HepG2 (cell line): Measurements from ENCODE around the gene BMAL1.

Experiments
- CAMTA2 ChIP-seq: sonication (generic); formaldehyde crosslinking; IDR thresholded peaks from 2 replicates; pipeline ENCODE4 v1.4.0; 2020; ENCODE audit warnings: mild to moderate bottlenecking, missing genetic modification reagents, borderline replicate concordance
- CBX2 ChIP-seq, 2 experiments: fragments of 200-600 bp in 1 of 2; sonication (generic); formaldehyde crosslinking in 1 of 2; IDR thresholded peaks; 2 replicates each; pipeline versions ENCODE4 v1.7.0 to v1.8.1; 2018 to 2022; ENCODE audit warnings: low read depth in 2 of 2, low read length in 1 of 2, mild to moderate bottlenecking in 1 of 2, missing genetic modification reagents in 1 of 2
- CEBPB ChIP-seq: IDR thresholded peaks from 2 replicates; pipeline ENCODE4 v1.6.1; 2011; ENCODE audit warnings: low read depth, low read length, improper control_type of control experiment, borderline replicate concordance
- ELF1 ChIP-seq: sonication (generic); formaldehyde crosslinking; IDR thresholded peaks from 2 replicates; pipeline ENCODE4 v1.4.0; 2020; ENCODE audit warnings: missing genetic modification reagents
- EZH2 ChIP-seq: conservative IDR thresholded peaks from 2 replicates; pipeline ENCODE4 v1.6.1; 2012; ENCODE audit warnings: mild to moderate bottlenecking, low read depth, low read length, moderate library complexity
- SRSF9 ChIP-seq: fragments of 200-400 bp; formaldehyde crosslinking; IDR thresholded peaks from 2 replicates; pipeline ENCODE4 v1.6.1; 2018; ENCODE audit warnings: borderline replicate concordance, mild to moderate bottlenecking, low read depth, low read length; ENCODE audit not compliant: insufficient read depth, poor library complexity, severe bottlenecking
- ZBTB8A ChIP-seq: sonication (generic); formaldehyde crosslinking; IDR thresholded peaks from 2 replicates; pipeline ENCODE4 v1.4.0; 2020; ENCODE audit warnings: mild to moderate bottlenecking, low read depth, missing genetic modification reagents, borderline replicate concordance
- ZFX ChIP-seq: sonication (generic); formaldehyde crosslinking; IDR thresholded peaks from 2 replicates; pipeline ENCODE4 v1.4.0; 2020; ENCODE audit warnings: mild to moderate bottlenecking, low read depth, missing genetic modification reagents, moderate library complexity
- ZNF510 ChIP-seq: sonication (generic); formaldehyde crosslinking; IDR thresholded peaks from 2 replicates; pipeline ENCODE4 v1.4.0; 2020; ENCODE audit warnings: low read depth, mild to moderate bottlenecking, missing genetic modification reagents
- ZNF577 ChIP-seq: sonication (generic); formaldehyde crosslinking; IDR thresholded peaks from 2 replicates; pipeline ENCODE4 v1.4.0; 2020; ENCODE audit warnings: mild to moderate bottlenecking, low read depth, missing genetic modification reagents, borderline replicate concordance
- TF ChIP-seq, protein P1 (sequence below): sonication (generic); formaldehyde crosslinking; IDR thresholded peaks from 2 replicates; pipeline ENCODE4 v1.5.0; 2020; ENCODE audit warnings: mild to moderate bottlenecking, missing genetic modification reagents, moderate library complexity
- TF ChIP-seq, protein P2 (sequence below): sonication (generic); formaldehyde crosslinking; IDR thresholded peaks from 2 replicates; pipeline ENCODE4 v1.8.0; 2022; ENCODE audit warnings: mild to moderate bottlenecking, missing genetic modification reagents
- TF ChIP-seq, protein P3 (sequence below), 2 experiments: sonication (generic) in 1 of 2; formaldehyde crosslinking in 1 of 2; IDR thresholded peaks; 2 replicates each; pipeline versions ENCODE4 v1.5.1 to v1.6.1; 2011 to 2020; ENCODE audit warnings: borderline replicate concordance in 1 of 2, low read depth in 1 of 2, low read length in 1 of 2, mild to moderate bottlenecking in 1 of 2, missing genetic modification reagents in 1 of 2, moderate library complexity in 1 of 2
- TF ChIP-seq, protein P4 (sequence below): sonication (generic); formaldehyde crosslinking; IDR thresholded peaks from 2 replicates; pipeline ENCODE4 v1.5.1; 2020; ENCODE audit warnings: mild to moderate bottlenecking, missing genetic modification reagents, moderate library complexity

DNA sequence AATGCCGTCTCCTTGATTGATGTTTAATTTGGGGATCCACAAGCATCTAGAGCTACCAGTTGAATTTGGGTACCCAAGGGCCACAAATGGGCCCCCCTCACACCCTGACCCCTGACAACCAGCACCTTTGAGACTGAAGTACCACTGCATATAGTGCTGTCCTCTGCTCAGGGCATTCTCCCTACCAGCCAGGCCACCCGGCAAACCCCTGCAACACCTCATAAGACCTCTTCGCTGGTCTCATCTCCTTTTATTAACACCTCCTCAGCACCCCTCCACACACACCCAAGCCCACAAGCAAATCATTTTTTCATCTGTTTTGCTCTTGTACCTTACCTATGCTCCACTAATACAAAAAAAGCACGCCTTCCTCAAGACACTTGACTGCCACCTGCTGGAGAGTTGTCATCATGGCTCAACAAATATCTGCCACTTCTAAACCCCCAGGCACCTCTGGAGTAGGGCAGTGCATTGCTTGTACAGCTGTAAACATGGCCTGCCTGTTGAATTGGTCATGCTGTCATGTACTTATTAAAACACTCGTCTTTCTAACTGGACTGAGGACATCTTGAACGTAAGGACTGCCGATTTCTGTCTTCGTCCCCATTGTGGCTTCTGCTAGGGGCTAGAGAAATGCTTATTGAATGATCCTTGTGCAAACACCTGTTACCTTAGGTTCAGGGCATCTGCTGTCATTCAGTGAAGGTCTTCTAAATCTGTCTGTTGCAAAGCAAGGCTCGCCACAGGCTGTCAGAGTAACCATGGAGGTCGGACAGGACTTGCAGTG is 66.5 kb downstream of the BMAL1 start:
- no peak for TF ChIP-seq CBX2 (IDR thresholded peaks at IDR 0.05; ENCODE audit: low read depth, low read length)
- no peak for TF ChIP-seq CBX2 (CRISPR knock-in tag; IDR thresholded peaks at IDR 0.05; ENCODE audit: low read depth)
- TF ChIP-seq SRSF9 = no peak
- TF ChIP-seq ZNF577 (CRISPR knock-in tag) = no peak
- TF ChIP-seq, protein P1, sequence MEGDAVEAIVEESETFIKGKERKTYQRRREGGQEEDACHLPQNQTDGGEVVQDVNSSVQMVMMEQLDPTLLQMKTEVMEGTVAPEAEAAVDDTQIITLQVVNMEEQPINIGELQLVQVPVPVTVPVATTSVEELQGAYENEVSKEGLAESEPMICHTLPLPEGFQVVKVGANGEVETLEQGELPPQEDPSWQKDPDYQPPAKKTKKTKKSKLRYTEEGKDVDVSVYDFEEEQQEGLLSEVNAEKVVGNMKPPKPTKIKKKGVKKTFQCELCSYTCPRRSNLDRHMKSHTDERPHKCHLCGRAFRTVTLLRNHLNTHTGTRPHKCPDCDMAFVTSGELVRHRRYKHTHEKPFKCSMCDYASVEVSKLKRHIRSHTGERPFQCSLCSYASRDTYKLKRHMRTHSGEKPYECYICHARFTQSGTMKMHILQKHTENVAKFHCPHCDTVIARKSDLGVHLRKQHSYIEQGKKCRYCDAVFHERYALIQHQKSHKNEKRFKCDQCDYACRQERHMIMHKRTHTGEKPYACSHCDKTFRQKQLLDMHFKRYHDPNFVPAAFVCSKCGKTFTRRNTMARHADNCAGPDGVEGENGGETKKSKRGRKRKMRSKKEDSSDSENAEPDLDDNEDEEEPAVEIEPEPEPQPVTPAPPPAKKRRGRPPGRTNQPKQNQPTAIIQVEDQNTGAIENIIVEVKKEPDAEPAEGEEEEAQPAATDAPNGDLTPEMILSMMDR (CRISPR knock-in tag) = peak; percentile 83
- TF ChIP-seq ZNF510 (CRISPR knock-in tag) = no peak
- no peak for TF ChIP-seq CEBPB
- no peak for TF ChIP-seq CAMTA2 (CRISPR knock-in tag)
- TF ChIP-seq, protein P2, sequence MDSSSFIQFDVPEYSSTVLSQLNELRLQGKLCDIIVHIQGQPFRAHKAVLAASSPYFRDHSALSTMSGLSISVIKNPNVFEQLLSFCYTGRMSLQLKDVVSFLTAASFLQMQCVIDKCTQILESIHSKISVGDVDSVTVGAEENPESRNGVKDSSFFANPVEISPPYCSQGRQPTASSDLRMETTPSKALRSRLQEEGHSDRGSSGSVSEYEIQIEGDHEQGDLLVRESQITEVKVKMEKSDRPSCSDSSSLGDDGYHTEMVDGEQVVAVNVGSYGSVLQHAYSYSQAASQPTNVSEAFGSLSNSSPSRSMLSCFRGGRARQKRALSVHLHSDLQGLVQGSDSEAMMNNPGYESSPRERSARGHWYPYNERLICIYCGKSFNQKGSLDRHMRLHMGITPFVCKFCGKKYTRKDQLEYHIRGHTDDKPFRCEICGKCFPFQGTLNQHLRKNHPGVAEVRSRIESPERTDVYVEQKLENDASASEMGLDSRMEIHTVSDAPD (CRISPR knock-in tag) = no peak
- no peak for TF ChIP-seq ZFX
- TF ChIP-seq, protein P3, sequence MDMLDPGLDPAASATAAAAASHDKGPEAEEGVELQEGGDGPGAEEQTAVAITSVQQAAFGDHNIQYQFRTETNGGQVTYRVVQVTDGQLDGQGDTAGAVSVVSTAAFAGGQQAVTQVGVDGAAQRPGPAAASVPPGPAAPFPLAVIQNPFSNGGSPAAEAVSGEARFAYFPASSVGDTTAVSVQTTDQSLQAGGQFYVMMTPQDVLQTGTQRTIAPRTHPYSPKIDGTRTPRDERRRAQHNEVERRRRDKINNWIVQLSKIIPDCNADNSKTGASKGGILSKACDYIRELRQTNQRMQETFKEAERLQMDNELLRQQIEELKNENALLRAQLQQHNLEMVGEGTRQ (IDR thresholded peaks at IDR 0.05; ENCODE audit: low read depth, low read length) = no peak
- TF ChIP-seq, protein P3 (CRISPR knock-in tag; IDR thresholded peaks at IDR 0.05; ENCODE audit: borderline replicate concordance) = no peak
- no peak for TF ChIP-seq ZBTB8A (CRISPR knock-in tag)
- TF ChIP-seq, protein P4, sequence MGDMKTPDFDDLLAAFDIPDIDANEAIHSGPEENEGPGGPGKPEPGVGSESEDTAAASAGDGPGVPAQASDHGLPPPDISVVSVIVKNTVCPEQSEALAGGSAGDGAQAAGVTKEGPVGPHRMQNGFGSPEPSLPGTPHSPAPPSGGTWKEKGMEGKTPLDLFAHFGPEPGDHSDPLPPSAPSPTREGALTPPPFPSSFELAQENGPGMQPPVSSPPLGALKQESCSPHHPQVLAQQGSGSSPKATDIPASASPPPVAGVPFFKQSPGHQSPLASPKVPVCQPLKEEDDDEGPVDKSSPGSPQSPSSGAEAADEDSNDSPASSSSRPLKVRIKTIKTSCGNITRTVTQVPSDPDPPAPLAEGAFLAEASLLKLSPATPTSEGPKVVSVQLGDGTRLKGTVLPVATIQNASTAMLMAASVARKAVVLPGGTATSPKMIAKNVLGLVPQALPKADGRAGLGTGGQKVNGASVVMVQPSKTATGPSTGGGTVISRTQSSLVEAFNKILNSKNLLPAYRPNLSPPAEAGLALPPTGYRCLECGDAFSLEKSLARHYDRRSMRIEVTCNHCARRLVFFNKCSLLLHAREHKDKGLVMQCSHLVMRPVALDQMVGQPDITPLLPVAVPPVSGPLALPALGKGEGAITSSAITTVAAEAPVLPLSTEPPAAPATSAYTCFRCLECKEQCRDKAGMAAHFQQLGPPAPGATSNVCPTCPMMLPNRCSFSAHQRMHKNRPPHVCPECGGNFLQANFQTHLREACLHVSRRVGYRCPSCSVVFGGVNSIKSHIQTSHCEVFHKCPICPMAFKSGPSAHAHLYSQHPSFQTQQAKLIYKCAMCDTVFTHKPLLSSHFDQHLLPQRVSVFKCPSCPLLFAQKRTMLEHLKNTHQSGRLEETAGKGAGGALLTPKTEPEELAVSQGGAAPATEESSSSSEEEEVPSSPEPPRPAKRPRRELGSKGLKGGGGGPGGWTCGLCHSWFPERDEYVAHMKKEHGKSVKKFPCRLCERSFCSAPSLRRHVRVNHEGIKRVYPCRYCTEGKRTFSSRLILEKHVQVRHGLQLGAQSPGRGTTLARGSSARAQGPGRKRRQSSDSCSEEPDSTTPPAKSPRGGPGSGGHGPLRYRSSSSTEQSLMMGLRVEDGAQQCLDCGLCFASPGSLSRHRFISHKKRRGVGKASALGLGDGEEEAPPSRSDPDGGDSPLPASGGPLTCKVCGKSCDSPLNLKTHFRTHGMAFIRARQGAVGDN (CRISPR knock-in tag) = no peak
- TF ChIP-seq EZH2 = no peak
- no peak for TF ChIP-seq ELF1
